AG10803 (cell line): ENCODE measurements around the gene FERMT3.
"Not testable (repeated sequence)": the region's sequence is repeated elsewhere in the genome, so short reads cannot be mapped to it uniquely, and the experiment has no call there.

Experiments
- DNase-seq: peaks from one replicate; pipeline ENCODE4 v3.0.0; 2010; ENCODE audit warnings: low read depth
- H3K4me3 ChIP-seq: 2 replicates; pipeline ENCODE4 v1.5.1; 2011; ENCODE audit warnings: mild to moderate bottlenecking, low read length, control low read depth
- TF ChIP-seq, protein P1 (sequence below): conservative IDR thresholded peaks from 2 replicates; pipeline ENCODE4 v1.5.1; 2011; ENCODE audit warnings: mild to moderate bottlenecking, low read length, control low read depth, inconsistent platforms

Gene FERMT3

DNA sequence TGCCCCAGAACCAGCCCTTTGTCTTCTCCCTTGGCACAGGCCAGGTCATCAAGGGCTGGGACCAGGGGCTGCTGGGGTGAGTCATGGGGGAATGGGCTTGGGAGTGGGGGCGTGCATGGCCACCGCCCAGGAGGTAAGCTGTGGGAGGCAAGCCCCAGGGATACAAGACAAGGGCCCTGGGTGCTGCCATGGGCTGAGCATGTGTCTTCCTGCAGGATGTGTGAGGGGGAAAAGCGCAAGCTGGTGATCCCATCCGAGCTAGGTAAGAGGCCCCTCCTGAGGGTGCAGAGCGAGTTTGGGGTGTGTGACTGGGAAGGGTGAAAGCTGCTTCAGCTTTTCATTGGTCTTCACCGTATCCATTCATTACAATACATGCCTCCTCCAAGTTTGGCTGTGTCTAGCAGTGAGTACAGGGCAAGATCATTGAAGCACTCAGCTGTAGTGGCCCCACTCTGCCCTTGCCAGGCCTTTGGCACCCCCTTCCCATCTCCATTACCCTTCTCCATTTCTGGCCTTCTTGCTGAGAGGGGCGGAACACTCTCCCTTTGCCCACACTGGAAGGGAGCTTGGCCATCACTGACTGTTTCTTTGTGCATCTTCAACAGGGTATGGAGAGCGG, 36.8 kb downstream of the FERMT3 start:
- TF ChIP-seq, protein P1, sequence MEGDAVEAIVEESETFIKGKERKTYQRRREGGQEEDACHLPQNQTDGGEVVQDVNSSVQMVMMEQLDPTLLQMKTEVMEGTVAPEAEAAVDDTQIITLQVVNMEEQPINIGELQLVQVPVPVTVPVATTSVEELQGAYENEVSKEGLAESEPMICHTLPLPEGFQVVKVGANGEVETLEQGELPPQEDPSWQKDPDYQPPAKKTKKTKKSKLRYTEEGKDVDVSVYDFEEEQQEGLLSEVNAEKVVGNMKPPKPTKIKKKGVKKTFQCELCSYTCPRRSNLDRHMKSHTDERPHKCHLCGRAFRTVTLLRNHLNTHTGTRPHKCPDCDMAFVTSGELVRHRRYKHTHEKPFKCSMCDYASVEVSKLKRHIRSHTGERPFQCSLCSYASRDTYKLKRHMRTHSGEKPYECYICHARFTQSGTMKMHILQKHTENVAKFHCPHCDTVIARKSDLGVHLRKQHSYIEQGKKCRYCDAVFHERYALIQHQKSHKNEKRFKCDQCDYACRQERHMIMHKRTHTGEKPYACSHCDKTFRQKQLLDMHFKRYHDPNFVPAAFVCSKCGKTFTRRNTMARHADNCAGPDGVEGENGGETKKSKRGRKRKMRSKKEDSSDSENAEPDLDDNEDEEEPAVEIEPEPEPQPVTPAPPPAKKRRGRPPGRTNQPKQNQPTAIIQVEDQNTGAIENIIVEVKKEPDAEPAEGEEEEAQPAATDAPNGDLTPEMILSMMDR = no peak
- peak overlapping the region; percentile 17; the same call in 1 of the 2 replicates for H3K4me3 ChIP-seq
- no peak for DNase-seq

DNA sequence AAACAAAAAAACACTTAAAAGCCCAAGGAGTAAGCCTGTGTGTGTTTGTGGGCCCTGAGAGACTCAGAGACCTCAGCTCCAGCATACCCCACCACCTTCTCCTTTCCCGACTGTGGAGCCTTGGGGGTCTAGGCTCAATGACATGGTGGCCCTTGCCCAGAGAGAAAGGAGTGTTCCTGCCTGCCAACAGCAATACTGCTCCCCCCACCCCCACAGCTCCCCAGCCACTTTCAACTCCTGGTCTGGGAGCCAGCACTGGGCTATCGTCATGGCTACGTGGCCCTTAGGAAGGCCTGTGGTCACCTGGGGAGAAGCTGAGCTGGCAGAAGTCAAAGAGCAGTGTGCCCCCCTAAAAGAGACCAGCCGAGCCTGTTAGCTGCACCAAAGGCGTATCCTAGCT, 37.6 kb downstream of the FERMT3 start:
- DNase-seq = no peak
- H3K4me3 ChIP-seq = no peak overlapping the region
- TF ChIP-seq, protein P1 = no peak

DNA sequence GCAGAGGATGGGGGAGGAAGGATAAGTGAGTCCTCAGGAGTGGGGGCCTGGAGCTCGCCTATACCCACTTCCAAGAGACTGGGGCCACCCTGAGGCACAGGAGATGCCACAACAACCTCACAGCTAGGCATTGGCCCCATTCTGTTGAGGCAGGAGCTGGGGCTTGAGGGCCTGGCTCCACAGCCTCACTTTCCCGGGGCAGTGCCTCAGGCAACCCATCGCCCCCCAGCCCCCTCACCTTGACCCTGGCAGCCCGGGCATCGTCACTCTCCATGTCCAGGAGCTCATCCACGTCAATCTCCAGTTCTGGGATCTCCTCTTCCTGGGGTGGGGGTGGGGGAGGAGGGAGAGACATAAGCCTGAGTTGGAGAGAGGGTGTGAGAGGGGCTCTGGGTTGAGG, 38.4 kb downstream of the FERMT3 start:
- H3K4me3 ChIP-seq = peak overlapping the region; percentile 96
- TF ChIP-seq, protein P1 = no peak
- DNase-seq = no peak

DNA sequence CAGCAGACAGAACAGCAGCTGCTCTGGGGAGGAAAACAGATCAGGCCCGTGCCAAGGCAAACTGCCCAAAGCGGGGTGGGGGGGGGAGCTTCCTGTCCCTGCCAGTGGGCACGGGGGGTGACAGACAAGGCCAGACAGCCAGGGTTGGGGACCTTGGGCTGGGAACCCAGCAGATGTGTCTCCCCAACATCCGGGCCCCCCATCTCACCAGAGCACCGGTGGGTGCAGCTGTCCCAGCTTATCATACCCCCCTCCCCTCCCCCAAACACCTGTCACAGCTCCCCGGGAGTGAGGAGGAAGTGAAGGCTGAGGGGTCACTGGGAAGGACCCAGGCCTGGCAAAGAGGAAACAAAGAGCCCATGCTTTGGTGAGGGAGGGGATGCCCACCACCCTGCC, 38.9 kb downstream of the FERMT3 start:
- TF ChIP-seq, protein P1 = no peak
- no peak for DNase-seq
- H3K4me3 ChIP-seq = peak overlapping the region; percentile 96

DNA sequence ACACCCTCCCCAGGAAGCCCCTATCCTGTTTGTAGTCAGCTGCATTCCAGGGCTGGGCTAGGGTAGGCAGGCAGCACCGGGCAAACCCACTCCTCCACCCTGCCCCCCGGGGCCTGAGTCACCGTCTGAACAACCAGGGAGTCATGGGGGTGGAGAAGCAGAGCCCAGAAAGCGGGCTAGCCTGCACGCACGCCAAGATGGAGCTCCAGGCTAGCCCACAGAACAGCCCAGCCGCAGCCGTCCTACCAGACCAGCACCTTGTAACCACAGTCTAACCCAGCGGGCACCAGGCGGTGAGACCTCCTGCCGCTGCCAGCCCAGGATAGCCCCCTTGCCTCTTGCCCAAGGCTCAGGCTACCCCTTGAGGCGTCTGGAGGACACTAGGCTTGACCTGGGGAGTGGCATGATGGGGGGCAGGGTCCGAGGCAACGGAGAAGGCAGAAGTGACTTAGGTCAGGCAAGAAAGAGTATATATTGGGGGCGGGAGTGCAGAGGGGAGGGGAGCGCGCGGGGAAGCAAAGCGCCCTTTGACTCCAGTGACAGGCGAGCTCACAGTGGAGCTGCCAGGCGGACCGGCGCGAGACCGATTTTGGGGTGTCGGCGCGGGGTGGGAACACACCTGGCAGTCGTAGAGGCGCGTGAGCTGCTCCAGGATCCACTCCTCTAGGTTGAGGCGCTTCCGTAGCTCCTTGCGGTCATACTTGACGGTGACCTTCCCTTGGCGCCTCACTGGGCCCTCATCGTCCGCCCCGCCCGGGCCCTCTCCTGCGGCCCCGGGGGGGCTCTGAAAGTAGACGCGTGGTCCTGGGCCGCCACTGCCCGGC, 39.5 kb downstream of the FERMT3 start:
- peak overlapping the region; percentile 96 for H3K4me3 ChIP-seq
- peak; percentile 88 for DNase-seq
- TF ChIP-seq, protein P1 = no peak

DNA sequence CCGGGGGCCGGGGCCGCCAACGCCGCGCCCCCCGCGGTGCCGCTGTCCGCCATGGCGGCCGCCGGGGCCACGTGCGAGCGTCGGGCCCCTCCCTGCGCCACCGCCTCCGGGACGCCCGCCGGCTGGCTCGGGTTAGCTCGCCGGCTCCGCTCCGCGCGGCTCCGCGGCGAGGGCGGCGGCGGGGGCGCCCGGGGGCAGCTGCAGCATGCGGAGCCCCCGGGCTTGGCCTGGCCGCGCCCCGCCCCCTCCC, 40.0 kb downstream of the FERMT3 start:
- peak overlapping the region; percentile 96 for H3K4me3 ChIP-seq
- DNase-seq = not testable (repeated sequence)

DNA sequence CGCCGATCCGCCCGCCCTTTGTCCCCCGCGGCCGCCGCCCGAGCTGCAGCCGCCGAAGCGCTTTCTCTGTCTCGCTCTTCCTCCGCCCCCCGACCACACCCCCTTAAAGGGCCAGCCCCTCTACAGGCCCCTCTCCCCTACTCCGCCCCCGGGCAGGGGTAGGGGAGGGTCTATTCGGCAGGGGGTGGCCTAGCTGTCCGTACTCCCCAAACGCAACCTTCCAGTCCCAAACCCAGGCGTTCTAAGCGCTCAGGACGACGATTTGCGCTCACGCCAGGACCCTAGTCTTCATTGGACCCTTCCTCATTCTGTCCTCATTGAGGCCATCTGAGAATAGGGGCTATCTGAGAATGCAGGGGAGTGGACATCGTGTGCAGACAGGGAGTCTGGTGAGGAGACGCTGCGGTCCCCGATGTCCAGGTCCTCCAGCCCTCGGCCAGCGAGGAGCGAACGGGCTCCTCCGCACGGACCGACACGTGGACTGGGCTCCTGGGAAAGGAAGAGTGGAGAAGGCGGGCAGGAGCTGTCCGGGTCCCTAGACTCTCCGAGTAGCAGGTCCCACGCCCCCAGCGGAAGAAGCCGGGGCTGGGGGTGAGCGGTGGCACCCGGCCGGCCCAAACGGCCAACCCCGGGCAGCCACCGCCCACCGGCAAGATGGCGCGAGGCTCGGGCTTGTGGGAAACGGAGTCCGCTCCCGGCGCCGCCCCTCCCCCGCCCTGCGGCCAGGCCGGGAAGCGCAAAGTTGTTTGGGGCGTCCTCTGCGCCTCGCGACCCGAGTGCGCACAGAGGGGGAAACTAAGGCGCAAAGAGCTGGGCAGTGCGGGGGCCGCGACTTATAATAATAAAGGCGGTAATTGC, 40.6 kb downstream of the FERMT3 start, which contains the start of gene PPP1R14B:
TSS of gene PPP1R14B (minus strand) at position 73 of the 858 bp plus-strand sequence. CDS start 270 bp downstream, outside the sequence.
- TF ChIP-seq, protein P1 = no peak
- peak; percentile 80 for DNase-seq
- H3K4me3 ChIP-seq = peak within 1 kb of the TSS; percentile 96
